Activated naive CD4-positive, alpha-beta T cell treated with anti-CD3 and anti-CD28 coated beads for 36 hours (primary cell): ENCODE results near the gene RTN4. TPM values are rescaled to one million over a fixed set of nuclear protein-coding genes. Genes with fewer than 3 reads are reported as not detected.

ENCODE experiments used
- CTCF ChIA-PET: fragments of 350-600 bp; sonication (Branson Sonifier 250); formaldehyde crosslinking; loops from one replicate; lab custom pipeline; 2021; ENCODE audit warnings: antibody characterized with exemption; lab: Charles Lee
- DNase-seq: peaks from one replicate; pipeline ENCODE4 v3.0.0-alpha.2; 2020
- H3K27ac Mint-ChIP-seq: one replicate; pipeline ENCODE4 v1.8.0; 2021; ENCODE audit warnings: mild to moderate bottlenecking, mixed read lengths
- H3K27me3 Mint-ChIP-seq: one replicate; pipeline ENCODE4 v1.8.0; 2021; ENCODE audit warnings: low read depth, mixed read lengths
- H3K36me3 Mint-ChIP-seq: one replicate; pipeline ENCODE4 v1.8.0; 2021; ENCODE audit warnings: low read depth, mixed read lengths
- H3K4me1 Mint-ChIP-seq: one replicate; pipeline ENCODE4 v1.8.0; 2021; ENCODE audit warnings: low read depth, mixed read lengths
- H3K4me3 Mint-ChIP-seq: one replicate; pipeline ENCODE4 v1.8.0; 2021; ENCODE audit warnings: mild to moderate bottlenecking, moderate library complexity, mixed read lengths
- H3K9me3 Mint-ChIP-seq: one replicate; pipeline ENCODE4 v1.8.0; 2021; ENCODE audit warnings: mixed read lengths
- intact Hi-C: fragments of 100-400 bp; cut with micrococcal nuclease; formaldehyde crosslinking; loops from one replicate; pipeline ENCODE4 v1.15.1; 2023
- total RNA-seq, 2 experiments: library from RNA; stranded (reverse); gene quantifications; one replicate each; pipeline ENCODE4 v1.2.3, GENCODE V29; 2021

Gene RTN4
- total RNA-seq, 2 experiments from 2014 or later, result 76.4 to 76.7 TPM

DNA sequence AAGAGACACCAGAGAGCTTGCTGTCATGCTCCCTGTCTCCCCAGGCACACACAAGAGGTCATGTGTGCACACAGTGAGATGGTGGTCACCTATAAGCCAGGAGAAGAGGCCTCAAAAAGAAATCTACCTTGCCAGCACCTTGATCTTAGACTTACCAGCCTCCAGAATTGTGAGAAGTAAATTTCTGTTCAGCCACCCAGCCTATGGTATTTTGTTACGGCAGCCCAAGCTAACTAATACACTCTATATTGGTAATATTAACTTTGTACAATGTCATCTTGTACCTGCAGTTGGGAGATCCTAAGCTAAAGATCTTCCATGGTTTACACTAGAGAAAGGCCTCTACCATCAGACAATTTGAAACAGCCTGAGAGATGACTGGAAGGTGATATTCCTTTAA lies 21.2 kb downstream of the RTN4 start:
- DNase-seq, result no peak
- Mint-ChIP-seq H3K36me3 (no peaks in the 10 kb centered on the region), H3K4me1 (peaks cover 30% of the 10 kb centered on the region), H3K4me3 (no peak overlapping the region), H3K9me3 (no peaks in the 10 kb centered on the region), H3K27ac (no peak overlapping the region), H3K27me3 (no peaks in the 10 kb centered on the region)
- CTCF ChIA-PET, result interaction anchor here (0.6 to 1.1 kb wide), 2 partner anchors 21 to 896 kb away, joined by 3 to 4 read pairs; partner anchors contain the start of gene RTN4
- intact Hi-C loops, result no loop called here

DNA sequence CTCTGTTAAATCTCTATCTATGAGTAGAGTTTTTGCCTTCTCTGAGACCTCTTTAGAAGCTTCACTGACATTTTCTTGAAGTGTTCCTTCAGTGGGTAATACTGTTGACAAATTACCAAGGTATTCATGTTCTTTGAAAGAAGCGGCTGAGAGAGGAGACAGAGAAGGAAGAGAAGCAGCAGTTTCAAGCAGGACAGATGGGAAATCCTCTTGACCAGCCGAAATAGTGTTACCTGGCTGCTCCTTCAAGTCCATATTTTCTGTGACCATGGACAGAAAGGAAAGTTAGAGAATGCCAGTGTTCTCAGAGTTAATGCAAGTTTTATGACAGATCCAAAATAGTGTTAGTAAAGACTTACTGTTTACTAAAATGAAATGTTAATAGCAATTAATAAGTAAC lies 23.0 kb downstream of the RTN4 start:
- no peaks in the 10 kb centered on the region for H3K9me3 Mint-ChIP-seq

DNA sequence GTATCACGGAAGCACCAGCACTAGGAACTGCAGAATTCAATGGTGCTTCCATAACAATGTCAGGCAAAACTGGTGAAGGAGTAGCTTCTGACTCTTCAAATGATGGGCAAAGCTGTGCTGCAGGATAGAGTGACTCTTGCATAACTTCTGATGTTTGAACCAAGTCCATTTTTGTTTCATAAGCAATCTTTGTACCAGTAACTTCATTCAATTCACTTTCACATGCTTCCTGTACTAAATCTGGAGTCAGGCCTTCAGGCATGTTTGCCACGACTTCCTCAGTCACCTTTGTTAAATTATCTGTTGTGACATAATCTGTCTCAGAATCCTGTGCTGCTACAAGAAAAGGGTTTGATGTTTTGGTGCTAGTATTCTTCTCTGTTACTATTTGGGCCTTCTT lies 24.0 kb downstream of the RTN4 start:
- peaks cover under 1% of the 10 kb centered on the region for H3K36me3 Mint-ChIP-seq
- no peak overlapping the region for H3K4me3 Mint-ChIP-seq
- peak overlapping the region; percentile 18 for H3K27ac Mint-ChIP-seq
- no peaks in the 10 kb centered on the region for H3K27me3 Mint-ChIP-seq
- H3K9me3 Mint-ChIP-seq, result no peaks in the 10 kb centered on the region
- peaks cover 12% of the 10 kb centered on the region for H3K4me1 Mint-ChIP-seq
- intact Hi-C loops, result no loop called here
- DNase-seq, result no peak
- CTCF ChIA-PET, result interaction anchor here (0.5 to 3.1 kb wide), 8 partner anchors 12 to 299 kb away, joined by 3 to 17 read pairs (median 4); partner anchors contain the start of gene RTN4

More for the DNA sequence above, 23.0 kb downstream of the RTN4 start:
- H3K27me3 Mint-ChIP-seq, result no peaks in the 10 kb centered on the region
- CTCF ChIA-PET, result interaction anchor here (0.9 to 3.1 kb wide), 4 partner anchors 9 to 148 kb away, joined by 3 to 17 read pairs (median 4); no protein-coding TSS in a partner anchor
- intact Hi-C loops, result no loop called here
- H3K27ac Mint-ChIP-seq, result no peak overlapping the region
- H3K4me1 Mint-ChIP-seq, result peaks cover 18% of the 10 kb centered on the region
- no peak for DNase-seq
- H3K4me3 Mint-ChIP-seq, result no peak overlapping the region
- H3K36me3 Mint-ChIP-seq, result no peaks in the 10 kb centered on the region

DNA sequence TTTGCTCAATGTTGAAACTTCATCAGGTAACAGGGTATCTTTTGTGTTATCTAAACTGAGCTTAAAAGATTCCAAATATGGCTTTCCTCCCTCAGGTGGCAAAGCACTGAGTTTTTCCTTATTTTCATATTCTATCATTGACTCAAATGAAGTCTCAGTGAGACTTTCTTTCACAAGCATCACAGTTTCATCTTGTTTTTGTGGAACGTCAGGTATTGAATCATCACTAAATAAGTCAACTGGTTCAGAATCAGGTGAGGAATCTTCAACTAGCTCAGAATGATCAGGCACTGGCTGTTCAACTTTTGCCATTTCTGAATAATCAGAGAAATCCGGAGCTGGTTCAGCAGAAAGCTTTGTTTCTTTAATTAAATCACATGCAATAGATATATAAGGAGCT lies 24.6 kb downstream of the RTN4 start:
- H3K27me3 Mint-ChIP-seq, result no peaks in the 10 kb centered on the region
- intact Hi-C loops, result loop anchor here (1.0 kb wide), 1 partner anchor 25 kb away; the partner anchor contains the start of gene RTN4
- DNase-seq, result no peak
- H3K4me1 Mint-ChIP-seq, result peaks cover 12% of the 10 kb centered on the region
- H3K36me3 Mint-ChIP-seq, result peaks cover 5% of the 10 kb centered on the region
- no peak overlapping the region for H3K4me3 Mint-ChIP-seq
- no peaks in the 10 kb centered on the region for H3K9me3 Mint-ChIP-seq
- CTCF ChIA-PET, result interaction anchor here (0.5 to 3.1 kb wide), 10 partner anchors 11 to 298 kb away, joined by 3 to 17 read pairs (median 4); partner anchors contain the start of gene RTN4
- peak overlapping the region; percentile 18 for H3K27ac Mint-ChIP-seq

DNA sequence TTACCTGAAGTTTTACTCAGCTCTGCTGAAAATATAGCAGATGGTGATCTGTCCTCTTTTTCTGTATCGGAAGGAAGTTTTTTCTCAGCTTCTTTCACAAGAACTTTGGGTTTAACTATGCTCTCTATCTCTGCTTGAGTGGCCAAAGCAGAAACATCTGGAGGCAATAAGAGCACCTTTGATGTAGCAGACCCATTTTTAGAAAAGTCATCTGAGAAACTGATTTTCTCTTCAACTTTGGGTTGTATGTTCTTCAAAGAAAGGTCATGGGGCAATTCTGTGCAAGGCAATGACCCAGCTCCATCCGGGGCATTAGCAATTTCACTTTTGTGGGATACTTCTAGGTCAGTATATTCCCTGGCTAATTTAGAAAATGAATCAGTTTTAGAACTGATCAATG lies 25.2 kb downstream of the RTN4 start:
- CTCF ChIA-PET, result interaction anchor here (0.5 to 3.1 kb wide), 8 partner anchors 10 to 151 kb away, joined by 3 to 17 read pairs (median 4); partner anchors contain the start of gene RTN4
- no peak for DNase-seq
- Mint-ChIP-seq H3K27ac (no peak overlapping the region), H3K9me3 (no peaks in the 10 kb centered on the region), H3K27me3 (no peaks in the 10 kb centered on the region), H3K36me3 (peaks cover 10% of the 10 kb centered on the region), H3K4me3 (no peak overlapping the region), H3K4me1 (peaks cover 9% of the 10 kb centered on the region)
- intact Hi-C loops, result loop anchor here (1.0 kb wide), 1 partner anchor 25 kb away; the partner anchor contains the start of gene RTN4

DNA sequence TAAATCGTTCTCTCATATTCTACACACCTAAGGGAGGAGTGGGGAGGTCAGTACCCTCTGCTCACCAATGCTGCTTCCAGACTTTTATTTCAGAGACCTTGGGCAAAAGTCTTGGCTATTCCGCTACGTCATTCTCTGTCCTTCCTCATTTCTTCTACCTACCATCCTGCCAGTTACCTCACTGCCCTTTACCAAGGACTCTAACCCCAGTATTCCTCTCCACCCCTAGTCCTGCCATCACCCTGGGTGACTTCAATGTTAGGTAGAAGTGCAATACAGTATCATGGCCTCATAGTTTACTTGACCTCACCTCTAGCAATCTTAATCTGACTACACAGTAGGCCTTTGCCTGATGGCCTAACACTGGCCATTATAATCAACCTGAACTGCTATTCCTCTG lies 27.8 kb downstream of the RTN4 start:
- no peaks in the 10 kb centered on the region for H3K27me3 Mint-ChIP-seq
- peaks cover 16% of the 10 kb centered on the region for H3K36me3 Mint-ChIP-seq
- H3K27ac Mint-ChIP-seq, result no peak overlapping the region
- no peaks in the 10 kb centered on the region for H3K9me3 Mint-ChIP-seq
- CTCF ChIA-PET, result no interaction called here
- intact Hi-C loops, result no loop called here
- no peaks in the 10 kb centered on the region for H3K4me1 Mint-ChIP-seq
- H3K4me3 Mint-ChIP-seq, result no peak overlapping the region
- no peak for DNase-seq

DNA sequence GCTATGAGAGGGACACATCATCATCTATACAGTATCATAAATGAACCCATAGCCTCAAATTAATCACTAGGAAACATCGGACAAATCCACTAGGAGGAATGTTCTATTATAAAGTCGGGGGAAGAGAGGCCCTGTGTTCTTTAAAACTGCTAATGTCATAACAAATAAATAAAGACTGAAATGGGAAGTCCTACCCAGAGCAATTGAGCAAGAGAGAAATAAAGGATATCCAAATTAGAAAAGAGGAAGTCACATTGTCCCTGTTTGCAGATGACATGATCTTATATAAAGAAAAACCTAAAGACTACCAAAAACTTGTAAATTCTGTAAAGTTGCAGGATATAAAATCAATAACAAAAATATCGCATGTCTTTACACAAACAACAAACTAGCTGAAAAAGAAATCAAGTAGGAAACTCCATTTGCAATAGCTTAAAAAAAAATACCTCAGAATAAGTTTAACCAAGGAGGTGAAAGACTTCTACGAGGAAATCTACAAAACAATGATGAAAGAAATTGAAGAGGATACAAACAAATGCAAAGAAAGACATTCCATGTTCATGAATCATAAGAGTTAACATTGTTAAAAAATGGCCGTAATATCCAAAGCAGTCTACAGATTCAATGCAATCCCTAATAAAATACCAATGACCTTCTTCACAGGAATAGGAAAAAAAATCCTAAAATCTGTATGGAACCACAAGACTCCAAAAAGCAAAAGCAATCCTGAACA lies 30.6 kb downstream of the RTN4 start:
- peaks cover 16% of the 10 kb centered on the region for H3K36me3 Mint-ChIP-seq
- H3K4me1 Mint-ChIP-seq, result peaks cover 5% of the 10 kb centered on the region
- intact Hi-C loops, result no loop called here
- no peak for DNase-seq
- H3K27me3 Mint-ChIP-seq, result no peaks in the 10 kb centered on the region
- no peak overlapping the region for H3K27ac Mint-ChIP-seq
- CTCF ChIA-PET, result interaction anchor here (1.0 to 2.9 kb wide), 3 partner anchors 21 to 359 kb away, joined by 3 to 10 read pairs (median 6); no protein-coding TSS in a partner anchor
- no peak overlapping the region for H3K4me3 Mint-ChIP-seq
- H3K9me3 Mint-ChIP-seq, result peaks cover 2% of the 10 kb centered on the region

DNA sequence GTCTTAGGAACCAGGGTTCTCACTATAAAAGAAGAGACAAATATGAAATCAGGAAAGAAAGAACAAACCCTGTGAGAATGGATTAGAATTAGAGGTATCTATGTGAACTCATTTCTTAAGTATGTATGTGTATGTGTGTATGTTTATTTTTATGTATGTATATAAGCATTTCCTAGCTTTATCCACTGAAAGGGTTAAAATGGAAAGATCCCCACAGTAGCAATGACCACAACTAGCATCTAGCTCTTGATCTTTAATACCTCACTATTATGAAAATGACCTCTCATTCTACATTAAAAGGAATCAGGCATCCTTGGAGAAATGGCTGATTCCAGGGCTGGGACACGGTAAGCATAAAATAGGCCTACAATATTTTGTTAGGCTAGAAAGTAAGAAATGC lies 31.6 kb downstream of the RTN4 start:
- H3K4me1 Mint-ChIP-seq, result peaks cover 7% of the 10 kb centered on the region
- peaks cover 16% of the 10 kb centered on the region for H3K36me3 Mint-ChIP-seq
- no peaks in the 10 kb centered on the region for H3K27me3 Mint-ChIP-seq
- no peak for DNase-seq
- CTCF ChIA-PET, result interaction anchor here (0.6 to 2.9 kb wide), 6 partner anchors 9 to 709 kb away, joined by 3 to 10 read pairs (median 4); partner anchors contain the start of gene RTN4
- no peak overlapping the region for H3K27ac Mint-ChIP-seq
- H3K4me3 Mint-ChIP-seq, result no peak overlapping the region
- peaks cover 2% of the 10 kb centered on the region for H3K9me3 Mint-ChIP-seq
- intact Hi-C loops, result no loop called here

DNA sequence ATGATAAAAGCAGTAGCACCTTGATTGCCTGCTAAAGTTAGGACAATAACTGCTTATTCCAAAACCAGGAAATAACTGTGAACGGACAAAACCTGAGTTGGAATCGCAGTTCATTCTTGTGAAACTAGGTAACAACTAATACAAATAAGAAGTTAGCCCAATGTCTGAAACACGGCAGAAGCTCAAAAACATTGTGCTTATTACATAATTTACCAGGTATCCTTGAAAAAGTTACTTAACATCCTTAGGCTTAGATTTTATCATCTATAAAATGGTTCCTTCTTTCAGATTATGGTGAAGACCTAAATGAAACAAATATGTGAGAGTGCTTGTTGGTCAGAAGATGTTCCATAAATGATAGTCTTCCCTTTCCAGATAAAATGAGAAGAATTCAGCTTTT lies 32.4 kb downstream of the RTN4 start:
- Mint-ChIP-seq H3K4me3 (no peak overlapping the region), H3K36me3 (peaks cover 16% of the 10 kb centered on the region), H3K27me3 (no peaks in the 10 kb centered on the region), H3K9me3 (peaks cover 2% of the 10 kb centered on the region), H3K27ac (no peak overlapping the region), H3K4me1 (peaks cover 13% of the 10 kb centered on the region)
- intact Hi-C loops, result no loop called here
- CTCF ChIA-PET, result interaction anchor here (0.6 to 2.9 kb wide), 4 partner anchors 32 to 233 kb away, joined by 3 to 10 read pairs (median 4); partner anchors contain the start of gene RTN4
- no peak for DNase-seq

DNA sequence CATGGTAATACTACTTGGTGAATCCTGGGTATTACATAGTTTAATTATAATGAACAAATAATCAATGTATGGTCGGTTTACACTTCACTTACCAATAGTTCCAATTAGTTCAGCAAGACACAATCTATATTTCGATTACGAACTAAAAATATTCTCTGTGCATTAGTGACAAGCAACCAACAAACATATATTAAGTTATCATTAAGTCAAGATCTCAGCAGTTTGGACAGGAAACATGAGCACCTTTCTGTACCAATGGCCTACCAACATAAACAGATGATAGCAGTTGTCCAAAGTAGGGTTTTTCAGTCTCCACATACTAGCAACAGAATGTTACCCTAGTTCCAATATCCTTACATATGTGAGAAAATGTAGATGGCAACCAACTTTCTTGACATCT lies 32.8 kb downstream of the RTN4 start:
- no peaks in the 10 kb centered on the region for H3K27me3 Mint-ChIP-seq
- DNase-seq, result no peak
- H3K27ac Mint-ChIP-seq, result no peak overlapping the region
- no peak overlapping the region for H3K4me3 Mint-ChIP-seq
- peaks cover 2% of the 10 kb centered on the region for H3K9me3 Mint-ChIP-seq
- CTCF ChIA-PET, result interaction anchor here (0.9 to 2.9 kb wide), 7 partner anchors 10 to 157 kb away, joined by 3 to 10 read pairs (median 4); partner anchors contain the start of gene RTN4
- H3K4me1 Mint-ChIP-seq, result peaks cover 15% of the 10 kb centered on the region
- intact Hi-C loops, result no loop called here
- H3K36me3 Mint-ChIP-seq, result peaks cover 16% of the 10 kb centered on the region

DNA sequence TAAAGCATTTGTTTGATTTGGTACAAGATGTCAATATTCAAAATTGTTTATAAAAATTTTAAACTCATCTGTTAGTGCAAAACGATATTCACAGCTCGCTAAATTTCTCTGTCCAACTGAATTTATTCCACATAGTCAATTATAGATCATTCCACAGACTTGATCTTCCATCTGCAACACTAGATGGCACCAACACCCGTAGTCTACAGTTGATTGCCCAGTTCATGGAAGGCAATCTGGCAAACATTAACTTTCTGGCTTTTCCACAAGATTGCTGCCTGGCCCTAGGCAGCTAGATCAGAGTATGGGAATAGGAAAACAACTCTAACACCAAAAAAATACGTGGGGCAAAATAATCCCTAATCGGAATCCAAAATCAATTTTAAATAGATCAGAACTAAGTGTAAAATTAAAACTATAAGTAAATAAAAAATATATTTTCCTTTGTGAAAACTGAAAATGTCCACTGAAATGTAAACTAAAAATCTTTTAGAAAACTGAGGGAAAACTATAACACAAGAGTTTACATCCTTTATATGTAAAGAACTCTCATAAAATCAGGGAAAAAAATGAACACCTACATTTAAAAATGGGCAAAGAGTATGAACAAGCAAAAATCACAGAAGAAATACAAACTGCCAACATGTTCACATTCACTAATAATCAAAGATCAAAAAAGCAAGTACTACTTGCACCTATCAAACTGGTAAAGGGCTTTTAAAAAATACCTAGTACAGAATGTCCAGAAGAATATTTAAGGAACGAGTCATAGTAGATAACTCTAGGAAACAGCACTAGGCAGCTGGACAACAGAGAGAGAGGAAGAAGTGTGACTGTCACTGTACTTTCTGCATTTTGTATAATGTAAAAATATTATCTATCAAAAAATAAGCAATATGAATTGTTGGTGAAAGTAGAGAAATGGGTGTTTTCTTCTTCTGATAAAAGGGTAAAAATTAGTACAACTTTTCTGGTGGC lies 35.0 kb downstream of the RTN4 start:
- Mint-ChIP-seq H3K9me3 (peaks cover 2% of the 10 kb centered on the region), H3K27ac (no peak overlapping the region), H3K4me1 (peaks cover 25% of the 10 kb centered on the region), H3K27me3 (no peaks in the 10 kb centered on the region), H3K4me3 (no peak overlapping the region), H3K36me3 (peaks cover 8% of the 10 kb centered on the region)
- DNase-seq, result peak; percentile 60
- intact Hi-C loops, result loop anchor here (1.0 to 5.0 kb wide), 9 partner anchors 35 to 493 kb away; partner anchors contain the start of gene RTN4
- CTCF ChIA-PET, result interaction anchor here (1.0 to 5.0 kb wide), 7 partner anchors 10 to 159 kb away, joined by 3 to 40 read pairs (median 9); no protein-coding TSS in a partner anchor
